NCI-H1694 treated with DMSO at 0.1 percent for 48 hours (cell line): ENCODE data around the gene SLC39A8.

Source experiments
- DNase-seq: peaks from one replicate; lab custom pipeline; 2025; lab: John Stamatoyannopoulos, UW

SLC39A8 gene

DNA sequence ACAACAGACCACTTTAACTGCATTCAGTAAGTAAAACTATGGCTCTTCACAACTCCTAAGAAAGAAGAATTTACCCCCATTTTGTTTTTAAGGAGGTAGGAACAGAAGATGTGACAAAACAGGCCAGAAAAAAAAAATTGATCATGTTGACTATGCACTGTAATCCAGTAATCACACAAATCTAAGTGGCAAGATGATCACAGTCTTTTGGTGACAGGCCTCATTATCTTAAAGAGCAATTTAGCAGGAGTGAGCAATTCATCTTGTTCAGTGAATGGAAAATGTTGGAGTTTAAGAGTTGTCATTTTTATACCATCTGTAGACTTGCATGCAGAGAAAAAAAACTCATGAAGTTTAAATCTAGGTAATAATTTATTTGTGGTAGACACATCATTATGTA is 115.1 kb downstream of the SLC39A8 start:
- no peak for DNase-seq

DNA sequence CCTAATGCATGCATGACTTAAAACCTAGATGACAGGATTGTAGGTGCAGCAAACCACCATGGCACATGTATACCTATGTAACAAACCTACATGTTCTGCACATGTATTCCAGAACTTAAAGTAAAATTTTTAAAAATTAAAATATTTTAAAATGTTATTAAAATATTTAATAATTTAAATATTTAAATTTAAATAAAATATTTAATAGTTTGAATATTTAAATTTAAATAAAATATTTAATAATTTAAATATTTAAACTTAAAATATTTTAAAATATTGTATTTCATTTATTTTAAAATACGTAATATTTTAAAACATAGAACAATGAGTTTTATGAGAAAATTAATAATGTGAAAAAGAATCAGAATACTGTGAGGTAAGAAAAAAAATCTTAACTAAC is 117.9 kb downstream of the SLC39A8 start:
- DNase-seq, result no peak

DNA sequence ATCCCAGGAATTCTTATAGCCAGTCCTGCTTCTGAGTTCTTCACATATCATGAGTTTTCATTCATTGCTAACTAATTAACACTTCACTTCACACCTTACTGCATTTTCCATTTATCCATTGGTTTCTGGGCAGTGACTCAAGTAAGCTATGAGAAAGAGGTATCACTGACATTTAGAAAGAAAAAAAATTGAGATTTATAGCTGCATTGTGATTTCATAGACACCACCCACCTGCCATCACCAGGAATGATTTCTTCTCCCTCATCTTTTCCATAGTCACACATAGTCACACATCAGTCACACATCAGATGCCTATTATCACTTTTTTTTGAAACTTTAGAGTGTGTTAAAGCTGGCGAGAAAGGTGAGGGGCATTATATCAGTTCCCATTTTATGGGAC is 121.8 kb downstream of the SLC39A8 start:
- DNase-seq, result peak; percentile 37

DNA sequence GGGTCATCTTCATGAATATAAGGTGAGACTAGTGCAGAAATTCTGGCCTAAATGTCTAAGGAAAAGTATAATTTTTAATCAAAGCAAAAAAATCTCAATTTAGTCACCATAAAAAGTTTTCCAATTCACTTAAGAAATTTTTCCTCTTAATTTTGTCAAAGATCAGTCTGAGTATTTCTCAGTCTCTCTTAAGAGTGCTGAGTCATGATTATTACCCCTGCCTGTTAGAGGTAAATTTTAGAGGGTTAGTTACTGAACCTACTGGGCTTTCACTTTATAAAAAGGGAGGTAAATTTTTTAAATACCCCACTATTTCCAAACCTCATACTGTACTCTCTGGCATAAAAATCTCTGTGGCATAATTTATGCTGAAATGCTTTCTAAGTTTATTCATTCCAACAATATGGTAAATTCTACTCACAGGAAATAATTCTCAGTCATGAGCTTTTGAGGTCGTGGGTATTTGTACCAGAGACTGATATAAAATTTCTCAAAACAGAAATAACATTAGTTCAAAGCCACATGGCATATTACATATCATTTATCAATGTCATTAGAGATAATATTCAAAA is 122.4 kb downstream of the SLC39A8 start:
- DNase-seq, result no peak

DNA sequence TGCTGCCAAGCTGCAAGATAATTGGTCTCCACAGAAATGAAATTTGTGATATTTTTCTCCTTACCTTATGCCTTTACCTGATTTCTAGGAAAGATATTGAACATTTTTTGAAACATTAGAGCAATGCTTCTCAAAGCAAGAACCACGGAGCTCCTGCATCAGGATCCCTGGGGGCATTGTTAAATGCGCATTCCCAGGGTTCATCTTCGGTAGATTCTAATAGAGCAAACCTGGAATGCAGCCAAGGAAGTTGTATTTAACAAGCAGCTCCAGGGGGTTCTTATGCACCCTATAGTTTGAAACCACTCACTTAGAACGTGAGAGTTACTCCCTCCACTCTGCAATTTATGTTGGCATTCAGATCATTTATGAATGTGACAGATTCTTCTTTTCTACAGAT is 126.2 kb downstream of the SLC39A8 start:
- no peak for DNase-seq

DNA sequence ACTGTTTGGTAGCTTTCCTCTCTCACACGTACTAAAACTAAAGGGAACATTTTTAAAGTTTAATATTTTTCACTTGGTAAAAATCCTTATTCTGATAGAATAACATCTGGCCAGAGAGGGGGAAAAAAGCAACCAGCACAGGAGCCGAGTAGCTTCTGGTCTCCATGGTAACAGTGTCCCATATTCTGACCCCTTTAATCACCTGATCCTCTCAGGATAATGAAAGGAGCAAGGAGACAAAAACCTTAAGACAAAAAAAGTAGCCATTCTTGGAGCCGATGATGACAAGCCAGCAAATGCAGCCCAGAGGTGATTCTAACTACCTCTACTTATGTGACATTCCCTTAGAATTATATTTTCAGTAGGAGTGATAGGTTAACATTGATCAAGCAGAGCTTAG is 126.6 kb downstream of the SLC39A8 start:
- no peak for DNase-seq

DNA sequence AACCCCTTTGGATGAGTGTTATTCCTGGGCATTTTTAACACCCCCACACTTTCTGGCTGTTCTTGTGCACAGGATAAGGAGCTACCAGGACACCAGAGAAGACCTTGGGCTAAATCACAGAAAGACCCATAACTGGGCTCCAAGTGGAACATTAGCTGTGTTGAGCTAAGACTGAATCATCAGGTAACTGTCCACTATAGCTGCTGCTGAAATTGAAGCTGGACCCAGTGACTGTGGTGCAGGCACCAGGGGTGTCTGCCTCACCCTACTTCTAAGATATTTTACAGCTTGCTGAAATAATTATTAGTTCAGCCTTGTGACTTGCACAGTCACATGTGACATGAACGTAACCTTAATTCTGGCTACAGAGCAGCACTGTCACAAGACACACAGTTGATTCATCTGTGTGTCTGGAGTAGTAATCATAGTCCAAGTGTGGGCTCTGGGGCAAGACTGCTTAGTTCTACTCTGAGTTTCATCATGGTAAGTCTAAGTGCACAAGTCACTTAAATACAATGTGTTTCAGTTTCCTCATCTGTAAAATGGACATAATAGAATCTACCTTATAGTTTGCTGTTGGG is 127.4 kb downstream of the SLC39A8 start:
- no peak for DNase-seq

DNA sequence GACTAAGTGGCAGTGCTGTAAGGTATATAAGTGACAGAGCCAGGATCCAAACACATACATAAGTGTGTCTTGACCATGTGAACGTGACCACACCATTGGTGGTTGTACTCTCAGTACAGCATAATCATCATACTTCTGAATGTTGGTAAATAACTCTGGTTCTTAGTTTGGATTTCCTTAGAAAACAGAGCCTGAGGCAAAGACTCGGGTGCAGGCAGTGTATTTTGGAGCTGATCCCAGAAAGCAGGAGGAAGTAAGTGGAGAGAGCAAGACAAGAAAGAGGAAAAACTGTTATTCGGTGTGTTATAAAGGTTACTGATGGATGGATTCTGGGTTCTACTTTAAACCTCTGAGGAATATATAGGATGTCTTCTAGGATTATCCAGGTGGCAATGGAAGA is 127.9 kb downstream of the SLC39A8 start:
- no peak for DNase-seq

DNA sequence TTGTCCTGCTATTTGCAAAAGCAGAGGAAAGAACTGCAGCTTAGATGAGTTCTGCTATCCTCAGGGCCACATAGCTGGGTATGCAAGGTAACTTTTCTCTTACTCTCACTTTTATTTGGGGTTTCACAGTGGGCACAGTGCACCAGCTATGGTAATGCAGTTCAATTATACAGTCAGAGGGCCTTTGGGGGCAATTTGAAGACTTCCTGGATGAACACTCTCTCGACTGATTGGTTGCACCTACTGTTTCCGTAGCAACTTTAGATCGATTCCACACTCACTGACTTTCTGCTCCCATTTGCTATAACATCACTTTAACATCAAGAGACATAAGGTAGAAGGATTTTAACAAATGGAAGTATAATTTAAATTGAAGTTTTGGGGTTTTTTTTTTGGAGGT is 128.6 kb downstream of the SLC39A8 start:
- DNase-seq, result no peak

DNA sequence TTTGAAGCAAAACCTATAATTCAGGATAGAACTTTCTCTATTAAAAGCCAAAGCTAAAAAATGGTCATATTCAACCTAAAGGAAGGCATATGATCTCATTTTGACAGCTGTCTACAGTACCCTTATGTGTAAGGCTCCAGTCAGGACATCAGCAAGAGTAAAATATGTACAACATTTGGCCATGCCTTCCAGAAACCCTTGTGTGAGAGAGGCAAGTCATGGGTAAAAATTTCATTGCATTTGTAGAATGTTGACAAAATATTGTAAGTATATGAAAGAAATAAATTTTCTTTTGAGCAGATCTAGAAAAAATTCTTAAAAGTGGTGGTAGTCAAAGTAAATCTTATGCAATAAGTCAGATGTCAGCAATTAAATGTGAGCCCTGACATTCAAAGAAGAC is 132.3 kb downstream of the SLC39A8 start:
- no peak for DNase-seq
